Sigmoid colon (tissue), 7 donors: ENCODE data around the gene PLOD1. TPM values are rescaled to one million over a fixed set of nuclear protein-coding genes. Genes with fewer than 3 reads are reported as not detected.
"Not testable (repeated sequence)": the region's sequence is repeated elsewhere in the genome, so short reads cannot be mapped to it uniquely, and the experiment has no call there.

ENCODE experiments used
- DNase-seq: peaks from one replicate; pipeline ENCODE4 v3.0.0-alpha.2; 2019
- H3K27ac ChIP-seq, 4 donors: fragments of 200-600 bp; sonication (generic); one replicate each; pipeline ENCODE4 v1.5.1; 2016 to 2019; ENCODE audit warnings: mild to moderate bottlenecking in 1 of 4
- H3K27me3 ChIP-seq, 3 donors: fragments of 200-600 bp; sonication (generic); one replicate each; pipeline ENCODE4 v1.5.1; 2019; ENCODE audit warnings: mild to moderate bottlenecking in 1 of 3
- H3K36me3 ChIP-seq, 4 donors: fragments of 200-600 bp; sonication (generic); one replicate each; pipeline ENCODE4 v1.5.1; 2016 to 2019
- H3K4me1 ChIP-seq, 4 donors: fragments of 200-600 bp; sonication (generic); one replicate each; pipeline ENCODE4 v1.5.1; 2017 to 2019
- H3K4me3 ChIP-seq, 4 donors: fragments of 200-600 bp; sonication (generic); one replicate each; pipeline ENCODE4 v1.5.1; 2017 to 2019; ENCODE audit warnings: mild to moderate bottlenecking in 2 of 4, moderate library complexity in 1 of 4
- H3K9me3 ChIP-seq, 4 donors: fragments of 200-600 bp in 3 of 4; sonication (generic) in 3 of 4; one replicate each; pipeline versions ENCODE4 v1.5.1 to v1.6.1; 2013 to 2019
- EP300 ChIP-seq, 4 donors: sonication (generic); formaldehyde crosslinking; IDR thresholded peaks; one replicate each; pipeline ENCODE4 v1.6.1; 2017; ENCODE audit warnings: antibody characterized with exemption in 4 of 4
- POLR2A ChIP-seq, 2 donors: fragments of 450-650 bp; IDR thresholded peaks; one replicate each; pipeline ENCODE4 v1.6.1; 2016; ENCODE audit warnings: antibody characterized with exemption in 2 of 2, mild to moderate bottlenecking in 2 of 2, moderate library complexity in 2 of 2
- POLR2AphosphoS5 ChIP-seq, 4 donors: sonication (generic); formaldehyde crosslinking; IDR thresholded peaks; one replicate each; pipeline ENCODE4 v1.6.1; 2017; ENCODE audit warnings: antibody characterized with exemption in 4 of 4
- WGBS, 2 donors: extraction: QIAGEN DNeasy Blood & Tissue Kit; methylation state at CpG; one replicate each; pipeline ENCODE4 v1.1.7; 2013; 5-methylcytosine and 5-hydroxymethylcytosine counted together
- intact Hi-C: fragments of 100-400 bp; cut with DNase I; formaldehyde crosslinking; loops from one replicate; pipeline ENCODE4 v1.15.1; 2023
- polyA plus RNA-seq, 3 donors: library from polyadenylated mRNA; stranded (reverse); fragments of 200-250 nt; gene quantifications; one replicate each; pipeline ENCODE4 v1.2.3, GENCODE V29; 2013
- total RNA-seq, 4 donors: library from RNA; depleted of rRNA; stranded (reverse); fragments of >200 nt; gene quantifications; one replicate each; pipeline ENCODE4 v1.1.0, GENCODE V29; 2016
- TF ChIP-seq, protein P1 (sequence below), 4 experiments: fragments of 450-650 bp in 3 of 4; fragments of 200-600 bp in 1 of 4; IDR thresholded peaks; one replicate each; pipeline ENCODE4 v1.5.1; 2016 to 2019; ENCODE audit warnings: antibody characterized with exemption in 4 of 4, mild to moderate bottlenecking in 3 of 4, moderate library complexity in 2 of 4
- donor health status: healthy with polysubstance abuse.
- donor health status: Bipolar disorder and iron deficiency.
- donor health status: healthy.

Gene PLOD1
- total and polyA plus RNA-seq, 7 donors, result 5.4 to 76.2 (median 41.1) TPM

- WGBS, 2 donors, result 89 to 96% methylated on average over 9 of the region's 9 CpGs
- intact Hi-C loops, result no loop called here
Observed at GRCh38 chr1:12005488-12006166, 71.1 kb downstream of the PLOD1 start.

GRCh38 chr1:12006167-12006921 lies 71.8 kb downstream of the PLOD1 start:
- H3K9me3 ChIP-seq, result no peaks in the 10 kb centered on the region
- WGBS, 2 donors, result 90 to 93% methylated on average over 17 of the region's 17 CpGs
- TF ChIP-seq POLR2AphosphoS5 (IDR thresholded peaks at IDR 0.05), result no peak
- TF ChIP-seq EP300 (IDR thresholded peaks at IDR 0.05), result no peak
- TF ChIP-seq, protein P1, sequence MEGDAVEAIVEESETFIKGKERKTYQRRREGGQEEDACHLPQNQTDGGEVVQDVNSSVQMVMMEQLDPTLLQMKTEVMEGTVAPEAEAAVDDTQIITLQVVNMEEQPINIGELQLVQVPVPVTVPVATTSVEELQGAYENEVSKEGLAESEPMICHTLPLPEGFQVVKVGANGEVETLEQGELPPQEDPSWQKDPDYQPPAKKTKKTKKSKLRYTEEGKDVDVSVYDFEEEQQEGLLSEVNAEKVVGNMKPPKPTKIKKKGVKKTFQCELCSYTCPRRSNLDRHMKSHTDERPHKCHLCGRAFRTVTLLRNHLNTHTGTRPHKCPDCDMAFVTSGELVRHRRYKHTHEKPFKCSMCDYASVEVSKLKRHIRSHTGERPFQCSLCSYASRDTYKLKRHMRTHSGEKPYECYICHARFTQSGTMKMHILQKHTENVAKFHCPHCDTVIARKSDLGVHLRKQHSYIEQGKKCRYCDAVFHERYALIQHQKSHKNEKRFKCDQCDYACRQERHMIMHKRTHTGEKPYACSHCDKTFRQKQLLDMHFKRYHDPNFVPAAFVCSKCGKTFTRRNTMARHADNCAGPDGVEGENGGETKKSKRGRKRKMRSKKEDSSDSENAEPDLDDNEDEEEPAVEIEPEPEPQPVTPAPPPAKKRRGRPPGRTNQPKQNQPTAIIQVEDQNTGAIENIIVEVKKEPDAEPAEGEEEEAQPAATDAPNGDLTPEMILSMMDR (IDR thresholded peaks at IDR 0.05), result no peak
- TF ChIP-seq POLR2A (IDR thresholded peaks at IDR 0.05), result no peak
- DNase-seq, result no peak
- H3K36me3 ChIP-seq, result peaks cover 67 to 99% (median 81%) of the 10 kb centered on the region in 4 donors
- H3K4me3 ChIP-seq, result no peak overlapping the region
- H3K4me1 ChIP-seq, result no peaks in the 10 kb centered on the region
- H3K27me3 ChIP-seq, result no peaks in the 10 kb centered on the region
- no peak overlapping the region for H3K27ac ChIP-seq
- intact Hi-C loops, result no loop called here

More at GRCh38 chr1:12005488-12006166, 71.1 kb downstream of the PLOD1 start:
- TF ChIP-seq POLR2AphosphoS5 (IDR thresholded peaks at IDR 0.05), result no peak
- no peak for TF ChIP-seq EP300 (IDR thresholded peaks at IDR 0.05)
- TF ChIP-seq POLR2A (IDR thresholded peaks at IDR 0.05), result no peak
- TF ChIP-seq, protein P1 (IDR thresholded peaks at IDR 0.05), result no peak
- no peak for DNase-seq
- Histone ChIP-seq H3K4me1 (no peaks in the 10 kb centered on the region), H3K9me3 (no peaks in the 10 kb centered on the region), H3K27me3 (no peaks in the 10 kb centered on the region), H3K4me3 (no peak overlapping the region), H3K36me3 (peaks cover 72 to 99% (median 82%) of the 10 kb centered on the region in 4 donors), H3K27ac (no peak overlapping the region)

DNA sequence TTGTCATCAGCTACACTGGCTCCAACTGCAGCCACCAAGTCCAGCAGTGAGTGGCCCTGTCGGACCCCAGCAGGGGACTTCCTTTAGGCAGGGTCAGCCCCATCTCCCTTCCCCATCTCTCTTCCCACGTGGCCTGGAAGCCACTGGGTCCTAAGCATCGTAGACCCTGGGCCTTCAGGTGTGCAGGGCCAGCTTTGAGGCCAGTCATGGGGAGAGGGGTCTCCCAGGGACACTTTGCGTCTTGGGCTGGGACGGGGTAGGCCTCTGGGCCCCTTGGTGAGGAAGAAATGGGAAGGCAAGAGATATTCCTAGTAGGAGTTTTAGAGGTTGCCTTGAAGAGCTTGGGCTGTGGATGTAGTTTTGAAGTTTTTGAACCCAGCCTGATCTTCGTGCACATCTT lies 72.7 kb downstream of the PLOD1 start:
- no peak for TF ChIP-seq POLR2AphosphoS5 (IDR thresholded peaks at IDR 0.05)
- TF ChIP-seq, protein P1 (IDR thresholded peaks at IDR 0.05), result no peak
- TF ChIP-seq EP300 (IDR thresholded peaks at IDR 0.05), result no peak
- TF ChIP-seq POLR2A (IDR thresholded peaks at IDR 0.05), result no peak
- Histone ChIP-seq H3K9me3 (no peaks in the 10 kb centered on the region), H3K4me1 (no peaks in the 10 kb centered on the region), H3K4me3 (no peak overlapping the region), H3K36me3 (peaks cover 66 to 99% (median 81%) of the 10 kb centered on the region in 4 donors), H3K27me3 (no peaks in the 10 kb centered on the region), H3K27ac (no peak overlapping the region)
- intact Hi-C loops, result no loop called here
- DNase-seq, result no peak
- 94 to 97% methylated on average over 6 of the region's 6 CpGs for WGBS, 2 donors

- DNase-seq, H3K27ac ChIP-seq, intact Hi-C loops, H3K9me3 ChIP-seq, H3K4me1 ChIP-seq, H3K4me3 ChIP-seq, H3K27me3 ChIP-seq: not testable (repeated sequence)
- peaks cover 61 to 99% (median 73%) of the 10 kb centered on the region in 4 donors for H3K36me3 ChIP-seq
- WGBS, 2 donors, result 85 to 97% methylated on average over 33 of the region's 33 CpGs
Observed at GRCh38 chr1:12008355-12008754, 73.8 kb downstream of the PLOD1 start.

DNA sequence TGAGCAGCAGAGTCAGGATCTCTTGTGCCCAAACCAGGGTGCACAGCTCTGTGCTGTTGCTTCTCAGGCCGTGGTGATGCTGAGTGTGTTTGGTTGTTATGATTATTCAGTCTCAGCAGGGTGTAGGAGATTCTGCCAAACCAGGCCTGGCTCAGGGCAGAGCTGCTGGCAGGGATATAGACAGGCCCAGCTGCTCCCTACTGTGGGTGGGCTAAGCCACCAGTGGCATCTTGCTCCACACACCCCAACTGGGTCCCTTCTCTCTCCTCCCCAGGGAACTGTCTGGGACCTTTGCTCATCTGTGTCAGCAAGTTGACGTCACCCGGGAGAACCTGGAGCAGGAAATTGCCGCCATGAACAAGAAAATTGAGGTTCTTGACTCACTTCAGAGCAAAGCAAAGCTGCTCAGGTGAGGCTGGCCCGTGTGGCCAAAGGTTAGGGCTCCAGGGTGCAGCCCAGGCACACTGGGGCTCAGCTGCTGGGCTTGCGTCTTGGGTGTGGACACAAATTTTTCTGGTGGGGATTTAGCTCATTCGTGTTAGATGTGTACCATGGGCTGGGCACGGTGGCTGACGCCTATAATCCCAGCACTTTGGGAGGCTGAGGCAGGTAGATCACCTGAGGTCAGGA lies 74.9 kb downstream of the PLOD1 start:
- H3K27me3 ChIP-seq, result no peaks in the 10 kb centered on the region
- intact Hi-C loops, result no loop called here
- no peak overlapping the region for H3K27ac ChIP-seq
- H3K4me3 ChIP-seq, result no peak overlapping the region
- H3K36me3 ChIP-seq, result peaks cover 59 to 97% (median 64%) of the 10 kb centered on the region in 4 donors
- DNase-seq, result no peak
- no peaks in the 10 kb centered on the region for H3K4me1 ChIP-seq
- WGBS, 2 donors, result 96 to 97% methylated on average over 9 of the region's 9 CpGs
- no peaks in the 10 kb centered on the region for H3K9me3 ChIP-seq
- TF ChIP-seq EP300 (IDR thresholded peaks at IDR 0.05) (no peak), POLR2A (IDR thresholded peaks at IDR 0.05) (no peak), POLR2AphosphoS5 (IDR thresholded peaks at IDR 0.05) (no peak)
- TF ChIP-seq, protein P1 (IDR thresholded peaks at IDR 0.05), result no peak
